Inferior parietal cortex (tissue), 1 donor: ENCODE results near the gene CDK11A.
"Not testable (repeated sequence)": the region's sequence is repeated elsewhere in the genome, so short reads cannot be mapped to it uniquely, and the experiment has no call there.

ENCODE experiments used
- DNase-seq: peaks from one replicate; pipeline ENCODE4 v3.0.0-alpha.2; 2016; ENCODE audit errors: extremely low spot score

Gene CDK11A

GRCh38 chr1:1754051-1754815 is 30.1 kb upstream of the CDK11A start:
- DNase-seq: no peak

GRCh38 chr1:1753607-1754005 is 29.4 kb upstream of the CDK11A start:
- no peak for DNase-seq

- no peak for DNase-seq
Measured at GRCh38 chr1:1752636-1753606, 28.8 kb upstream of the CDK11A start.

- DNase-seq: no peak
Measured at GRCh38 chr1:1752190-1752589, 28.0 kb upstream of the CDK11A start.

- not testable (repeated sequence) for DNase-seq
Measured at GRCh38 chr1:1749941-1750340, 25.8 kb upstream of the CDK11A start.

GRCh38 chr1:1748686-1749321 is 24.6 kb upstream of the CDK11A start:
- no peak for DNase-seq

GRCh38 chr1:1746566-1746909 is 22.4 kb upstream of the CDK11A start:
- DNase-seq: not testable (repeated sequence)

GRCh38 chr1:1745651-1746565 is 21.8 kb upstream of the CDK11A start:
- peak; percentile 6 for DNase-seq

- not testable (repeated sequence) for DNase-seq
Measured at GRCh38 chr1:1742529-1742928, 18.4 kb upstream of the CDK11A start.

GRCh38 chr1:1741013-1741412 is 16.9 kb upstream of the CDK11A start:
- peak; percentile 8 for DNase-seq

GRCh38 chr1:1738799-1739337 is 14.7 kb upstream of the CDK11A start:
- not testable (repeated sequence) for DNase-seq

- not testable (repeated sequence) for DNase-seq
Measured at GRCh38 chr1:1737675-1738590, 13.8 kb upstream of the CDK11A start.

- no peak for DNase-seq
Measured at GRCh38 chr1:1732381-1732780, 8.2 kb upstream of the CDK11A start.

- DNase-seq: no peak
Measured at GRCh38 chr1:1730870-1731269, 6.7 kb upstream of the CDK11A start.

GRCh38 chr1:1730230-1730629 is 6.1 kb upstream of the CDK11A start:
- DNase-seq: not testable (repeated sequence)

- DNase-seq: not testable (repeated sequence)
Measured at GRCh38 chr1:1729116-1729816, 5.1 kb upstream of the CDK11A start.

GRCh38 chr1:1728308-1729005 is 4.3 kb upstream of the CDK11A start:
- not testable (repeated sequence) for DNase-seq

GRCh38 chr1:1727131-1727651 is 3.0 kb upstream of the CDK11A start:
- DNase-seq: not testable (repeated sequence)
